Left ventricle myocardium superior (tissue), 1 donor: ENCODE data around the gene TRPM2. TPM values are rescaled to one million over a fixed set of nuclear protein-coding genes. Genes with fewer than 3 reads are reported as not detected.
"Not testable (repeated sequence)": the region's sequence is repeated elsewhere in the genome, so short reads cannot be mapped to it uniquely, and the experiment has no call there.

ENCODE experiments used
- ATAC-seq: fragments of 200-7000 bp; cut with Tn5 transposase; one replicate; pipeline ENCODE4 v1.9.1; 2020; ENCODE audit warnings: mild to moderate bottlenecking, moderate library complexity
- DNase-seq: peaks from one replicate; pipeline ENCODE4 v3.0.0-alpha.2; 2020
- intact Hi-C: fragments of 100-400 bp; cut with micrococcal nuclease; formaldehyde crosslinking; loops from one replicate; pipeline ENCODE4 v1.11.0; 2022
- total RNA-seq: library from RNA; stranded (reverse); fragmentation: NEBNext Ultra II Directional; extraction: Animal tissue kit (Norgen Biotek cat#: 25700); gene quantifications from one replicate; pipeline ENCODE4 v1.2.1, GENCODE V29; 2021
- donor health status: DM: no; HTN: yes; CAD: no; lungs with severe emphysema.

Gene TRPM2
- total RNA-seq, 1 donor from 2014 or later: 1.5 TPM

DNA sequence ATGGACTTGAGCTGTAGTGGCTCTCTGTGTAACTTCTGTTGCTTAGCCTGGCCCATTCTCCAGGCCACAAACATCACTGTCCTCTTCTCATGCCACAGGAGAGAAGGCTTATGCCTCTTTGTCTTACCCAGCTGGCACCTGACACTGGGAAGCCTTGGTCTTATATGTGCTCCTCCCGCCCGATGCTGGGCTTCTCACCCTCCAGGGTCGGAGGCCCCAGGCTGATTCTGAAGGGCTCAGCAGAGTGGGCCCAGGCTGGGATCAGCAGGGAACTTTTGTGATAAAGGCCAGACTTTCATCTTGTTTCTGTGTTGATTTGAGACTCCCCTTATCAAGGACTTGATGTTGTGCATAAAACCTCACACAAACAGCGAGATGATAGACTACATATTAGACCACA, 29.8 kb downstream of the TRPM2 start:
- intact Hi-C loops: no loop called here
- ATAC-seq (no peak), DNase-seq (no peak)

GRCh38 chr21:44384968-44385367, 31.5 kb downstream of the TRPM2 start:
- no peak for DNase-seq
- no peak for ATAC-seq
- intact Hi-C loops: no loop called here

GRCh38 chr21:44389335-44389734, 35.9 kb downstream of the TRPM2 start:
- intact Hi-C loops: no loop called here

DNA sequence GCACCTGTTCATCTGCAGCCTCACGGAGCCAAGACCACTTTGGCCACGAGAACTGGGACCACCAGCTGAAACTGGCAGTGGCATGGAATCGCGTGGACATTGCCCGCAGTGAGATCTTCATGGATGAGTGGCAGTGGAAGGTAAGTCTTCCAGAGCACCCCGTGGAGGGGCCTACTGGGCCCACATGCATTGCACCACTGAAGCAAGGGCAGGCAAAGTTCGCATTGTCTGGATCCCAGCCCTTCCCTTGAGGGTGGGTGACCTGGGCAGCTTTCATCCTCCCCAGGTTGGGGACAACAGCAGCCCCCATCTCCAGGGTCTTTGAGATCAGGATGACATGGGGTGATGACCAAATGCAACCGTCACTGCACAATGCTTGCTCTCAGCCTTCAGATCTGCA, 37.5 kb downstream of the TRPM2 start:
- DNase-seq: no peak
- ATAC-seq: no peak
- intact Hi-C loops: no loop called here

More at GRCh38 chr21:44389335-44389734, 35.9 kb downstream of the TRPM2 start:
- ATAC-seq (no peak), DNase-seq (no peak)

- no peak for ATAC-seq
- DNase-seq: peak; percentile 82
- intact Hi-C loops: no loop called here
Observed at GRCh38 chr21:44391345-44392091, 38.1 kb downstream of the TRPM2 start.

GRCh38 chr21:44392185-44392584, 38.8 kb downstream of the TRPM2 start:
- intact Hi-C loops: no loop called here
- no peak for DNase-seq
- ATAC-seq: no peak

GRCh38 chr21:44392916-44393315, 39.5 kb downstream of the TRPM2 start:
- intact Hi-C loops: no loop called here
- DNase-seq: no peak
- no peak for ATAC-seq

- intact Hi-C loops: no loop called here
- ATAC-seq (no peak), DNase-seq (no peak)
Observed at GRCh38 chr21:44394733-44395132, 41.3 kb downstream of the TRPM2 start.

DNA sequence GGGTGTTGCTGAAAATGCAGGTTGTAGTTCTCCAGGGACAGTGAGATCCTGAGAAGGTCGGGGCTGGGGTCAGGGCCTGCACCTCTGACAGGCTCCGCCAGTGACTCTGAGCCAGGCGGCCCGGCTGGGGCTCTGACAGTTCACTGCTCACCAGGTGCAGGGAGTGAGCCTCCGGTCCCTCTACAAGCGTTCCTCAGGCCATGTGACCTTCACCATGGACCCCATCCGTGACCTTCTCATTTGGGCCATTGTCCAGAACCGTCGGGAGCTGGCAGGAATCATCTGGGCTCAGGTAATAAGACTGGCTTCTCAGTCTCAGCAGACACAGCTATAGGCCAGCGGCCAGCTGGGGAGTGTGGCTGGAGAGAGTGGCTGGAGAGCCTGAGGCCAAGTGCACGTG, 41.8 kb downstream of the TRPM2 start:
- DNase-seq: peak; percentile 21
- intact Hi-C loops: no loop called here
- no peak for ATAC-seq

GRCh38 chr21:44396803-44397202, 43.4 kb downstream of the TRPM2 start:
- DNase-seq, ATAC-seq, intact Hi-C loops: not testable (repeated sequence)

GRCh38 chr21:44397431-44398031, 44.1 kb downstream of the TRPM2 start:
- intact Hi-C loops: no loop called here
- ATAC-seq (no peak), DNase-seq (no peak)

GRCh38 chr21:44398499-44398898, 45.1 kb downstream of the TRPM2 start:
- ATAC-seq (no peak), DNase-seq (no peak)
- intact Hi-C loops: no loop called here

DNA sequence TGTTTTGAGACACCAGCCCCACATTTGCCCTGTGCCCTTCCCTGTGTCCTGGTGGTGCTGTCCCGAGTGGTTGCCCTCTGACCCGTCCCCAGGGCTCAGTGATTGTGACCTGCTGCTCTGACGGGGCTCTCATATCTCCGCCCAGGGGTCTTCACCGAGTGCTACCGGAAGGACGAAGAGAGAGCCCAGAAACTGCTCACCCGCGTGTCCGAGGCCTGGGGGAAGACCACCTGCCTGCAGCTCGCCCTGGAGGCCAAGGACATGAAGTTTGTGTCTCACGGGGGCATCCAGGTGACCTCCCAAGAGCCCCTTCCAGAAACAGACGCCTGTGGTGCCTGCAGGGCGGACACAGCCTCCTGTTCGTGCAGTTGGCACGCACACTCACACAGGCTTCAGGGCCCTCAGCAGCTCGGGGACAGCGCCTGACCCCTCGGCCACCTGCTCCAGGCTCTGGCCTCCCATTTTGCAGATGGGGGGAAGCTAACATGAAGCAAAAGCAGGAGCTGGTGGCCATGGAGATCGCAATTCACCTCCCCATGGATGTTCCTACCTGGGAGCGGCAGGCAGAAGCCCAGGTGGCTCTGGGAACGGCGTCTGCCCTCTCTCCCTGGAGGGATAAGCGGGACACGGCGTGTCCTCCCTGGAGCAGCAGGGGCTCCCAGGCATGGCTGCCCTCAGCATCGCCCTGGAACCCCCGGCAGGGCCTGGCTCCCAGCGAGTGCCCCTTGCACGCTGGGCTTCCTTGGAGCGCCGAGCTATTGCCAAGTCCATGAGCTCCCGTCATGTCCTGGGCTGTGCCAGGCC, 45.9 kb downstream of the TRPM2 start:
- no peak for DNase-seq
- no peak for ATAC-seq

DNA sequence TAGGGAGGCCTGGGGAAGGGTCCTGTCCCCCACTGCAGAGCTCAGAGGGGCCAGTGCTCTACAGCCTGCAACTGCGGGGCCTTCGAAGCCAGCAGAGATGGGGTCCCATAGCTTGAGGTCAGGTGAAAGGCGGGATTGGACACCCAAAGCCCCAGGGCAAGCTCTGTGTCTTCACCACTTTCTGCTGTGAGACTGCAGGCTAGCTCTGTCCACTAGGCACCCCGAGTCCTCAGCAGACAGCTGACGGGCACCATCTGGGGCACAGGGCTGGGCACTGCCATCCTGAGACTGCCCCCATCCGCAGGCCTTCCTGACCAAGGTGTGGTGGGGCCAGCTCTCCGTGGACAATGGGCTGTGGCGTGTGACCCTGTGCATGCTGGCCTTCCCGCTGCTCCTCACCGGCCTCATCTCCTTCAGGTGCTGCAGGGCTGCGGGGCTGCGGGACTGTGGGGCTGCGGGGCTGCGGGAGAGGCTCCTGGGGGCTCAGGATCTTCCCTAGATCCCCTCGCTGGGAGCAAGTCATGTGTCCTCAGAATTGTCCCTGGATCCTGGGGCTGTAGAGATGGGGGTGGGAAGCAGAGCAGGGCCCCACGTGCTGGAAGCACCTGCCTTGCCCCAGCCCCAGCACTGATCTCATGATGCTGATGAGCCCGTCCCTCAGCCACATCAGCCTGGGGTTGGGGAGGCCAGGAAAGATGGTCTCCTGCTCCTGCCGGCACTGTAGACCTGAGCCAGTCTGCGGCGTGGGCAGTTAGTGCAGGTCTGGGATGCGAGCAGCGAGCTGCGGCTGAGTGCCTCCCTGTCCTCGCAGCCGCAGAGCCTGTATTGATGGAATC, 46.8 kb downstream of the TRPM2 start:
- no peak for ATAC-seq
- intact Hi-C loops: no loop called here
- DNase-seq: no peak

More for the DNA sequence above, 45.9 kb downstream of the TRPM2 start:
- intact Hi-C loops: no loop called here

GRCh38 chr21:44400791-44401385, 47.5 kb downstream of the TRPM2 start:
- no peak for ATAC-seq
- DNase-seq: no peak
- intact Hi-C loops: no loop called here

DNA sequence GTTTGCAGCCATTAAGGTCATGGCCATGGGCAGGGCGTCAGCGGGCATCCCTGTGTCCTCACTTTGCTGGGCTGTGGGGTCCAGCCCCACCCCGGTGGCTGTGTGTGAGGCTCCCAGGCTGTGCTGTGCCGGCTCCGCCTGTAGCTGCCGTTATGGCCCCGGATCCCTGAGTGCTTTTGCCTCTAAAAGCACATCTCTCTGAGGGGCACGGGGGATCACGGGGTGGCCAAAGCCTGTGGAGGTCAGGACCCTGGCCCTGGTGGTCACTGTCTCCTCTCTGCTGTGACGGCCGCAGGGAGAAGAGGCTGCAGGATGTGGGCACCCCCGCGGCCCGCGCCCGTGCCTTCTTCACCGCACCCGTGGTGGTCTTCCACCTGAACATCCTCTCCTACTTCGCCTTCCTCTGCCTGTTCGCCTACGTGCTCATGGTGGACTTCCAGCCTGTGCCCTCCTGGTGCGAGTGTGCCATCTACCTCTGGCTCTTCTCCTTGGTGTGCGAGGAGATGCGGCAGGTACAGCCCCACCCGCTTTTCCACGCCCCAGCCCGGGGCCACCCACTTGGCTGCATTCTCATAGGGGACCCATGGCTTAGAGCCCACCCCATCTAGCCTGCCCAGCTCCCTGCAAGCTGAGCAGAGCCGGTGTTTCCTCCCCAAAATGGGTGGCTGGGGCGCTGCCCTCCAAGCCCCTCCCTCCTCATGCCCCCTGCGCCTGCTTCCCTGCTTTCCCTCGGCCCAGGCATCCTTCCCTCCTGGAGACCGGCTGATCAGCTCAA, 48.2 kb downstream of the TRPM2 start:
- ATAC-seq (no peak), DNase-seq (no peak)
- intact Hi-C loops: no loop called here

- intact Hi-C loops: no loop called here
- DNase-seq: no peak
- ATAC-seq: no peak
Observed at GRCh38 chr21:44402323-44403105, 49.1 kb downstream of the TRPM2 start.
